Non-pigmented ciliary epithelial cell (primary cell): ENCODE data around the gene KRTAP10-12.

Experiments
- DNase-seq: peaks from one replicate; pipeline ENCODE4 v3.0.0-alpha.2; 2010; ENCODE audit warnings: low read depth

The KRTAP10-12 gene

DNA sequence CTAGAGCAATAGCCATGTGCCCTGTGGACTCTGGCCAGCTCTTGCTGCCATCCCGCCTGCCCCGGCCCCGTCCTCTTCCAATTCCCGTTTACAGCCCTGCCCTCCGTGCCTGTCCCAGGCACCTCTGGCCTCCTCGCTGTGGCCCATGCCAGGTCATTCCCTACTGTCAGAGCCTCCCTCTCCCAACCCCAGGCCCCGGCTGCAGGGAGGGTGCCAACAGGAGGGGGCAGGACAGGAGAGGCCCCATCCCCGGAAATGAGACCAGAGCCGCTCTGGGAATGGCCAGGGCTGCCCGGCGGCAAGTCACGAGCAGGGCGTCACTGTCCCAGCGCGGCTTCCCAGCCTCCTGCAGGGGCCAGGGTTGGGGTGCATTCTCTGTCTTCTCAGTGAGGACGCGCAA, 37.9 kb downstream of the KRTAP10-12 start:
- no peak for DNase-seq

DNA sequence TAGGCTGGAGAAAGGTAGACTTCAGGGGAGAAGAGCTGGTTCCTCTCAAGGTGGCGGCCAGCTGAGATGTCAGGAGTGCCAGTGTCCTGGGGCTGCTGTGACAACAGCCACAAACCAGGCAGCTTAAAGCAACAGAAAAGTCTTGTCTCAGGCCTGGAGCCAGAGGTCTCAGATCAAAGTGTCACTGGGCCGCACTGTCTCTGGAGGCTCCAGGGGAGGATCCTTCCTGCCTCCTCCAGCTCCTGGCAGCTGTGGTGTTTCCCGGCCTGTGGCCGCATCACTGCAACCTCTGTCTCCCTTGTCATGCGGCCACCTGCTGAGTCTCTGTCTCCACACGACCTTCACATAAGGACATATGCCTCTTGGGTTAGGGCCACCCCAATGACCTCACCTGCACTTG, 38.8 kb downstream of the KRTAP10-12 start:
- no peak for DNase-seq

DNA sequence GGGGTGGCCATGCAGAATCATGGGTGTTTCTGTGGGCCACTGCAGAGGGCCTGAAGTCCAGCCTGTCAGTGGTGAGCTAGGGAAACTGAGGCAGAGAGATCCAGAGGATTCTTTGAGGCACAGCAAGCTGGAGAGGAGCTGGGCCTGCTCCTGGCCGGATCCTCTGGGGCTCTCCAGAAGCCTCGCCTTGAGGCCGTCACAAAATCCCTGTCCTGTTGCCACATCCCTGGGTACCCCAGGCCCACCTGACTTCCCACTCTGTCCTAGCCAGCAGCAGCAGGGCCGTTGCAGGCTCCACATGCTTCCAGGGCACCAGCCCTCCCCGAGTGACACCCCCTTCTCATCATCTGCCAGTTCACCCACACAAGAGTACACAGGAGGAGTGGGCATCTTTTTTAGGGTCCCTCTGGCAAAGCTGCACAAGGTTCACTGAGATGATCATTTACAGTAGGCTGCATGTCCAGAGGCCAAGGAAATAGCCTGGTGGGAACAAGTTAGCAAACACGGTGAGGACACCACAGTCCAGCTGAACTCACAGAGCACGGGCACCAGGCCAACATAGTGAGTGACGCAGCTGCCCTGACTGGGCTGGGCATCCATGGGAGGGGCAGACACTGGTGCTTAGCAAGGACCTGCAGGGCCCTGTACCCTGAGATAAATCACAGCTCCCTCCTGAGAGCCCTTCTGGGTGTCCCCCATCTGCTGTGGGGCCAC, 39.5 kb downstream of the KRTAP10-12 start:
- DNase-seq: no peak

DNA sequence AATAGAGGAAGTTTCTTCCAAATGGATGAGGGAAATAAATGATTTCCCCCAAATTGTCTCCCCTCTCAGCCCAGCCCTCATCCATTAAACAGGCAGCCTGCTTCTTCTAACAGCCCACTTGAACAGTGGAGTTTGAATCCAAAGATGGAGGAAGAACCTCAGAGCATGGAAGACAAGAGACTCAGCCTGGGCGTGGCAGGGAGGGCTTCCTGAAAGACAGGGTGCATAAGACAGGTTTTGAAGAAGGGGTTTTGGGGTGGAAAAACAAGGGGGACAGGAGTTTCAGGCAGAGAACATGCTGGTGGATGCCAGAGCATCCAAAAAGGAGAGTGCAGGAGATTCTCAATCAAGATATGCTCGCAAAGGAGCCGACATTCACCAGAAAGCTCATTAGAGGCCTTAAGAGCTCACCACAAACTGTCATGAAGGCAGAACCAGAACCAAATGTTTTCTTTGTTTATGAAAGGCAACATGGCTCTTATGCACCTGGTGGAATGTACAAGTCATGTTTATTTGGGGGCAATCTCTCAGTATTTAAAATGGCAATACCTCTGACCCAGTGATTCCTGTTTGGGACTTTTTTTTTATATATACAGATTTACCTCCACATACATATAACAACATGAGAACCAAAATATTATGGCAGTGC, 40.9 kb downstream of the KRTAP10-12 start:
- DNase-seq: no peak

DNA sequence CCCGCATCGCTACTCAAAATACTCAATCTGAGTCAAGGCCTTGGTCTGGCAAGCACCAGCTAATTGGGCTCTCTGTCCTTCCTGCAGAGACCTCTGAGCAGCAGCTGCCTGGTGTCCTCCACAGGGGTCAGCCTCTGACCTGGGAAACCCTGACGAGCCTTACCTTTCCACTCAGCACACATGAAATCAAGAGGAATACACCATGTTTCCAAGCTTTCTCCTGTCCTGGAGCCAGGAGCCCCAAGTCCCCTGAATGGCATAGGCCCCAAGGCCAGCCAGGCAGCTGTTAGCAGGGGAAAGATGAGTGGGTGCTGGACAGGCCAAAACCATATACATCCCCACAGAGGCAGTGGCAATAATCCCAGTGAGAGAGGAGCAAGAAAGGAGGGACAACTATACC, 41.6 kb downstream of the KRTAP10-12 start:
- no peak for DNase-seq

DNA sequence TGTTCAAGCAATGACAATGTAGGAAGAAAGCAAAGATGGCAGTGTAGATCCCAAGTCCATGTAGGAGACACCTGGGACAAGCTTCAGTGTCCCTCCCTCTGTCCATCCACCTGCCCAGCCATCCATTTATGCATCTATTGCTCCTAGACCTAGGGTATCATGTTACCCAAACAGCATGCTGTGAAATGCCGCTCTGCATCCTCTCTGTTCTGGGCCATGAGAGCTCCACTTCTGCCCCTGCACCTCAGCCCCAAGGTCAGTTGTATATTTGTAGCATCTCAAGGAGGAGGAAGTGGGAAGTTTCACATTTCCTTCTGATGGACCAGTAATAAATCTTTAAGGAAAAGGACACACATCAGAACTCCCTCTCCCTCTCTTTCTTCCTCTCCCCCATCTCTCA, 42.3 kb downstream of the KRTAP10-12 start:
- DNase-seq: no peak

DNA sequence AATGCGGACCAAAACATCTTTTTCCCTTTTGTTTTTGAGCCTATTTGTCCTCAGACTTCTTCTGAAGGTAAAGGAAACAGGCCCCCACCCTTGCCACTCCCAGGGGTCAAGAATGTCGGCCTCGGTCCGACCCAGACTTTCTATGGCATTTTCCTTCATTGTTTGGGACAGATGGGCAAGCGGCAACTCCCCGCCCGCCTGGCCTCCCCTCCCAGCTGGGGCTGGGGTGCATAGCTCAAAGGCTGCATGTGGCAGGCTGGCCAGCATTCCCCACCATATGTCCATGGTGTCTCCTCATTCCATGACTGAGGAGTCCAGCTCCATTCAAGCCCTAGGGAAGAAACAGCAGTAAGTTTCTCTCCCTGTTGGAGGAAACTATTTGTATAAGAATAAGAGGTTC, 43.8 kb downstream of the KRTAP10-12 start:
- no peak for DNase-seq

DNA sequence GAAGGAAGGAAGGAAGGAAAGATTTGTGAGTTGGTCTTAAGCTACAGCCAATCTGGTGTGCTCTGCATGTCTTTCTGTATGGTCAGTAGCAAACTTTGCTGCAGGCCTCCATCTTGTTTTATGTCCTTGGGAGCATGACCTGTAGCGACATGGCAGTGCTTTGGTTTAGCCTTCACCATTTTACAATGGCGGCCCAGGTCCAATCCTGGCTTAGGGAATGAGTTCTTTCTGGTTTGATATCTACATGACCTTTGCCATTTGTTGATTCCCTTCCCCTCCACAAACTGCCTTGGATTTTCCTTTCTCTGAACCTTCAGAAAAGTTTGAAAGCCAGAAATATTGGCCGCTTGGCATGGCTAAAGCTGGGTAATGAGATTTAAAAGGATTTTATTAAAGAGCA, 44.9 kb downstream of the KRTAP10-12 start:
- DNase-seq: no peak

DNA sequence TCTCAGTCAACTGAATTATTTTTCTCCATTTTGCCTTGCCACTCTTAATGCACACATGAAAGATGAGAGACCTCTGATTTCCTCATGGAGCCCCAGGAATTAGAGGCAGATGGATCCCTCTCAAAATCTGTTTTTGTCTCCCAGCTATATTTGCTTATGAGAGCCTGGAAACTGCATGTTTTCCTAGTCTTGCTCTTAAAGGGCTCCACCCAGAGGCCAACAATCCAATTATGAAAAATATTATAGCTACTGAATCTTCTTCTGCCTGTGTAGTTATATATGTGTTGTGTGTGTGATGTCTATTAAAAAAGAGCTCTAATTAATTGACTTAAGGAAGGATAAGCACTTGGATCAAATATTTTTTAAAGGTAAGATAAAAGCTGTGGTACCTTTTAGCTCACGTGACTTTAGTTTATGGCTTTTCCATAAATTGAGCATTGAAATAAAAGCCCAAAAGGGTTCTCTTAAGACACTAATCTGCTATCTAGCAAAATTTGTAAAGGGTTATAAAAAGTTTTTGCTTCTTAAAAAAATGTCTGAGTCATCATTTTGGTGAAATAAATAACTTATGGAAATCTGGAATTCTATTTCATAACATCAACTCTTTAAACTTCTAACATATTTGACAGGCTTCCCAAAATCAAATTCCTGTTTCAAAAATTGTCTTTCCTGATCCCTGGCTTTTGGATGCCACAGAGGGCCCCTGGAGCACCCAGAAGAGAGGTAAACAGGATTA, 45.6 kb downstream of the KRTAP10-12 start:
- no peak for DNase-seq
